Measurements from ENCODE around the gene IQGAP3. TPM values are rescaled to one million over a fixed set of nuclear protein-coding genes. Genes with fewer than 3 reads are reported as not detected.

IQGAP3 gene
- total RNA-seq, 1 donor from 2014 or later: 43.1 TPM

- no peaks in the 10 kb centered on the region for H3K9me3 Mint-ChIP-seq
Measured at GRCh38 chr1:156532374-156532773, 40.0 kb downstream of the IQGAP3 start.

GRCh38 chr1:156530006-156530405 is 42.4 kb downstream of the IQGAP3 start:
- Mint-ChIP-seq H3K36me3 (ENCODE audit: low read depth) (peaks cover 20% of the 10 kb centered on the region), H3K9me3 (no peaks in the 10 kb centered on the region), H3K4me1 (peaks cover 5% of the 10 kb centered on the region), H3K4me3 (no peak overlapping the region), H3K27me3 (ENCODE audit: low read depth) (no peaks in the 10 kb centered on the region), H3K27ac (ENCODE audit: unreplicated experiment) (no peak overlapping the region)
- TF ChIP-seq CTCF (conservative IDR thresholded peaks at IDR 0.05): no peak
- DNase-seq (ENCODE audit: low read depth, low spot score): no peak

More at GRCh38 chr1:156532374-156532773, 40.0 kb downstream of the IQGAP3 start:
- Mint-ChIP-seq H3K4me1 (no peaks in the 10 kb centered on the region), H3K36me3 (ENCODE audit: low read depth) (peaks cover 19% of the 10 kb centered on the region), H3K27ac (ENCODE audit: unreplicated experiment) (no peak overlapping the region), H3K27me3 (ENCODE audit: low read depth) (no peaks in the 10 kb centered on the region), H3K4me3 (no peak overlapping the region)
- no peak for DNase-seq (ENCODE audit: low read depth, low spot score)
- no peak for TF ChIP-seq CTCF (conservative IDR thresholded peaks at IDR 0.05)

GRCh38 chr1:156528875-156529425 is 43.4 kb downstream of the IQGAP3 start:
- H3K36me3 Mint-ChIP-seq (ENCODE audit: low read depth): peaks cover 16% of the 10 kb centered on the region
- H3K4me1 Mint-ChIP-seq: peaks cover 5% of the 10 kb centered on the region
- H3K4me3 Mint-ChIP-seq: no peak overlapping the region
- H3K27me3 Mint-ChIP-seq (ENCODE audit: low read depth): no peaks in the 10 kb centered on the region
- no peak for TF ChIP-seq CTCF (conservative IDR thresholded peaks at IDR 0.05)
- H3K27ac Mint-ChIP-seq (ENCODE audit: unreplicated experiment): no peak overlapping the region
- no peaks in the 10 kb centered on the region for H3K9me3 Mint-ChIP-seq
- DNase-seq (ENCODE audit: low read depth, low spot score): no peak

- Mint-ChIP-seq H3K4me3 (no peak overlapping the region), H3K4me1 (peaks cover 5% of the 10 kb centered on the region), H3K36me3 (ENCODE audit: low read depth) (peaks cover 14% of the 10 kb centered on the region), H3K27me3 (ENCODE audit: low read depth) (no peaks in the 10 kb centered on the region), H3K27ac (ENCODE audit: unreplicated experiment) (no peak overlapping the region), H3K9me3 (no peaks in the 10 kb centered on the region)
- no peak for DNase-seq (ENCODE audit: low read depth, low spot score)
- no peak for TF ChIP-seq CTCF (conservative IDR thresholded peaks at IDR 0.05)
Measured at GRCh38 chr1:156528231-156528630, 44.1 kb downstream of the IQGAP3 start.

- TF ChIP-seq CTCF (conservative IDR thresholded peaks at IDR 0.05): no peak
- no peaks in the 10 kb centered on the region for H3K9me3 Mint-ChIP-seq
- H3K36me3 Mint-ChIP-seq (ENCODE audit: low read depth): peaks cover 14% of the 10 kb centered on the region
- DNase-seq (ENCODE audit: low read depth, low spot score): no peak
- H3K27me3 Mint-ChIP-seq (ENCODE audit: low read depth): no peaks in the 10 kb centered on the region
- H3K4me3 Mint-ChIP-seq: no peak overlapping the region
- peaks cover 5% of the 10 kb centered on the region for H3K4me1 Mint-ChIP-seq
- H3K27ac Mint-ChIP-seq (ENCODE audit: unreplicated experiment): no peak overlapping the region
Measured at GRCh38 chr1:156527584-156527983, 44.8 kb downstream of the IQGAP3 start.

All from neural crest cell (in vitro differentiated cells).